SW480 (cell line): ENCODE data around the gene OPRM1.

Source experiments
- DNase-seq: peaks from one replicate; pipeline ENCODE4 v3.0.0-alpha.2; 2016; ENCODE audit warnings: low spot score

Gene OPRM1

DNA sequence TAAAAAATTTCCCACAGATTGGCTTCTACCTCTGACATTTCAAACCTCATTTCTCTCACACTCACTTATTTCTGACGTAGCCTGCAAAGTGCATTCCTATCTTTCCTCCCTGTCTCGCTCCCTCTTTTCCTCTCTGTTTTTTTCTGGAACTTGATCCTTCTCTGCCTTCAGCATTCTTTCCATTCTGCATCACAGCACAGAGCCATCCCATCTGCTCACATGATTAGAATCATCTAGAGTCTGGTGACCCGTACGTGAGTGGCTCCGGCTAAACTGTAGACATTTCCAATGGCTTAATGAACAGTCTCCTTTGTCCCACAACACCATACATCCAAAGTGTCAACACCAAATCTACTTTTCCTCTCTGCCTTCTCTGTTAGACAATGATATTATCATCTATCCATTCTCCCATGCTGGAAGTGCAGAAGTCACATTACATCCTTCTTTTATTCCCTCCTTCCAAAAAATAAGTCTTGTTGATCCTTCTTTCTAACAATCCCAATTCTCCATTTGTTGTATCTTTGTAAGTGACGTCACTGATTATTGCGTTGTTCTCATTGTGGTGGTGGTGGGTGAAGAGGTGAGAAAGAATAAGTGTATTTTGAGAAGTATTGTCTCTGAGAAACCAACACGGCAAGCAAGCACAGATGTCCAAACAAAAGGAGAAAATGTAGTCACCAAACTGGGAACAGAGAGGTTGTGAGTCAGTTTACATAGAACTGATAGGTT is 41.6 kb downstream of the OPRM1 start:
- DNase-seq: no peak

DNA sequence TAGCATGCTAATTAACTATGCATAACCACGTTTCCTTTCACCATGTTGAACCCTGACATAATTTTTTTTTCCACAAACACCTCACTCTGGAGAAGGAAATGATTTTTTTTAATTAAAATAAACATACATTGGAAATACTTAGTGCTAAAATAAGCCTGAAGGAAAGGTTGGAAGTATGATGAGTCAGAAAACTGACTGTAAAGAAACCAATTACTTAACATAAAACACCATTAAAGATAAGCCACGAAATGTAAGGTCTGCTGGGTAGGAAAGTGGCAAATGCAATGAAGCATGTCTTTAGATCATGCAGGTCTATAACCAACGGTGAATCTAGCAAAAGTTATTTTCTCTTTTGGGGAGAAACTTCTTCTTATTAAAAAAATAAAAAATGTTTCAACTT is 47.5 kb downstream of the OPRM1 start:
- no peak for DNase-seq

DNA sequence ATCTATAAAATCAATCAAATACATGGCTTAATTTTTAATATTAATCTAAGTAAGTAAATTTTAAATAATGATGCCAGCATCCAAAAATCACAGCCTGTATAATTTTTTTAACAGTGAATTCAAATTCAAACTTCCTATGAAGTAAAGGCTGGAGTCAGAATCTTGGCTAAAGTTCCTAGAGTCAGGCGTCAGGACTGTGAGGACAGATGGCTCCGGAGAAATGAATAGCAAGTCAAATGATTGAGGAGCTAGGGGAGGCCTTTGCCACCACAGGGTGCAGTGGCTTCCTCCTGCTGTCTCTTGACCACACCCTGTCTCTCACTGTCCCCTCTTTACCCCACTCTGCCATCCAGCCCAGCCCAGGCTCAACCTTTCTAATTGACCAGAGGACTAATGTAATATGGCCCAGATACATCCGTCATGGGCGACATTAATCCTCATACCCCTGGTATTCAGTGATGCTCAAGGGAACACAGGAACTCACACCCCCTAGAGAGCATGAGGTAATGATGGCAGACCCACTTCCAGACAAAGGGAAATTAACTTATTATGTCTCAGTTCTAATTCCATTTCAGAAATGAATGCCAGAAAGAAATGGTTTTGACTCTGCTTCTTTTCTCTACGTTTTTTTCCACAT is 53.4 kb downstream of the OPRM1 start:
- no peak for DNase-seq

DNA sequence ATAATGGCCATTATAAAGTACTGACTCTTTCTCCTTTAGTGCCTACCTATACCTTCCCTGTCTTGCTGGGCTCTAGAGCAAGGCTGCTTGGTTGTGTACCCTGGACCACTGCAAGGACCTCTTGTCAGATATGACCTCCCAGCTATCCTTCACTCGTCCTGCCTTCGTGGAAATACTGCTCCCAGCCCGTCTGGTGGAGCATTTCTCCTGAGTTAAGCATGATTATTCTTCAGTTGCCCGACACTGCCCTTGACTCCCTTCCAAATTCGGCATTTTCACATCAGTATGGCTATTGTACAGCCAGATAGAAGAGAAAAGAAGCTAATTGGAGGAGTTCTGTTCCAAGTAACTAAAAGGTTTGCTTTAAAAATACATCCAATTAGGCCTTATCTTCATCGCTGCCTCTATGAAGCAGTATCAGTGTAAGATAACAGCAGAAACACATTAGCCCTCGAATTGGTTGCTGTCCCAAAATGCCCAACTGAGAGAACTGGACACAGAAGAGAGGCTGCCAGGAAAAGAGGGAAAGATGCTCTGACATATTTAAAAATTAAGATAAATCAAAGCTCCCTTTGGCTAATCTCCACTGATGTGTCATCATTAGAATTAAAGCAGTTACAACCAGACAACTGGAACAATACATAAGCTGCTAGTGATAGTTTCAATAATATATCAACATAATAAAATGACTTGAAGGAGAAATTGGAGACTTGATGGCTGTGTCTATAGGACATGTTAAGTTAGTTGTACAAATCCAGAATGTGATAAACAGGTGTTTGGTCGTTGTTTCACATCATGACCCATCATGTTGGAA is 54.4 kb downstream of the OPRM1 start:
- no peak for DNase-seq

DNA sequence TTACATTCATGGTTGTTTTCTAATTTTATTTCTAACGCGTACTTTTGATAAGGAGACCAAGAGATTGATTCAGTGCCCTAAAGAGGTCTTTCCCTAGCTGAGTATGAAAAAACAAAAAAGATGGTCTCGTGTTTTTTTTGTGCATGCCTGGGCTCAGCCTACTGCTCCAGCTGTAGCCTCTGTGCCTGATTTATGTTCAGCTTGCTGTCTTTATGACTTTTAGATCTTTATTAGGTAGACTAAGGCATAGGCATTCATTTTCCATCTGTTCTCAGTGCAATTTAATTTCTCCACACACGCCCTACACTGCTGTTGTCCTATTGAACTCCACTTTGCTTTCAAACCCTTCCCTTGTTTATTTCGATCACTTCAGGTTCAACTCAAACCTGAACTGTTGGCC is 56.5 kb downstream of the OPRM1 start:
- DNase-seq: no peak

DNA sequence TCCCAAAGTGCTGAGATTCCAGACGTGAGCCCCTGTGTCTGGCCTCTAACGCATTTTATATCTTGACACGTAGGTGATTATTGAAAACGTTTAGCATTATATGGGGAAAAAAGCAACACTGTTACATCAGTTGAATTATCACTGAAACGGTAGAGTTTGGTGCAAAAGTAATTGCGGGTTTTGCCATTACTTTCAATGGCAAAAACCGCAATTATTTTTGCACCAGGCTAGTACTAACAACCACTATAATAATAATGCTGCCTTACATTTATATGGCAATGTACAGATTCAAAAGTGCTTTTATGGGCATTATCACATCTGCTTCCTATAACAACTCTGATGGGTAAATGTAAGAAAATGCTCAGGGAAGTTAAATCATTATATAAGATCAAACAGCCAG is 57.3 kb downstream of the OPRM1 start:
- DNase-seq: no peak

DNA sequence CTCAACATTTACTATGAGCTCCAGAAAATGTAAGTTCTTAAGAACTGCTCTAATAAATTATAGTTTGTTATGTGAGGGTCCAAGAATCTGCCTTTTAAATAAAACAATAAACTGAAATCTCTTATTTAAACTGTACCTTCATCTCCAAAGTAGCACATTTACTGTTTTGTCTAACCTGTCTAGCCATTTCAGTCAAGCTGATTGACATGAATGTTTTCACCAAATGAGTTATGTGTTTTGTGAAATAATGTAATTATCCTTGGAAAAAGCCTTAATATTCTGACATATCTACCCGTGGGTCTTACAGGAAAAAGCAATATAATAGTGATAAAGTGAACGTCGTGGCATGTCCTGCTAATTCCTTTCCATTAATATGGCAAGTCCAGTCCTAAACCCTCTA is 57.8 kb downstream of the OPRM1 start:
- no peak for DNase-seq

DNA sequence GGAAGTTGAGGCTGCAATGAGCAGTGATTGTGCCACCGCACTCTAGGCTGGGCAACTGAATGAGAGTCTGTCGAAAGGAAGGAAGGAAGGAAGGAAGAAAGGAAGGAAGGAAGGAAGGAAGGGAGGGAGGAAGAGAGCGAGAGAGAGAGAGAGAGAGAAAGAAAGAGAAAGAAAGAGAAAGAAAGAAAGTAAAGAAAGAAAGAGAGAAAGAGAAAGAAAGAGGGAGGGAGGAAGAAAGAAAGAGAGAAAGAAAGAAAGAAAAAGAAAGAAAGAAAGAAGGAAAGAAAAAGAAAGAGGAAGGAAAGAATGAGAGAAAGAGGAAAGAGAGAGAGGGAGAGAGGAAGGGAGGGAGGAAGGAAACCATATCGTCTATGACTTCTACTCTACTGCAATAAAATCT is 60.2 kb downstream of the OPRM1 start:
- no peak for DNase-seq

DNA sequence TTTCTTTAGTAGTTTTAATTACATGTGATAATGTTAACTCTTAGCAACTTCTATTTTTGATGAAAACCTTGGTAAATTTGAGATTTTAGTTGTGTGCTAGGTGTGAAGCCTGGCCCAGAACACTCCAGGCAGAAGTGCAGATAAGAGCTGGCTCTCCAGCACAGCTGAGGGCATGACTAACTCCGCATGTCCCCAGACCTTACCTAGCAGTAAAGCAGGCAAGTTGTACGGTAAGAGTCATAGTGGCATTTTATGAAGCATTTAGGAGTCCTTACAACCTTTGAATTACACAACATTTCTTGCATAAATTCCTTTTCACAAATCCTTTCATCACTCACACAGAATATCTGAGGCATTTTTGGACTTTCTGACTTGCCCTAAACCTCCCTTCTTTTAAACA is 67.2 kb downstream of the OPRM1 start:
- no peak for DNase-seq

DNA sequence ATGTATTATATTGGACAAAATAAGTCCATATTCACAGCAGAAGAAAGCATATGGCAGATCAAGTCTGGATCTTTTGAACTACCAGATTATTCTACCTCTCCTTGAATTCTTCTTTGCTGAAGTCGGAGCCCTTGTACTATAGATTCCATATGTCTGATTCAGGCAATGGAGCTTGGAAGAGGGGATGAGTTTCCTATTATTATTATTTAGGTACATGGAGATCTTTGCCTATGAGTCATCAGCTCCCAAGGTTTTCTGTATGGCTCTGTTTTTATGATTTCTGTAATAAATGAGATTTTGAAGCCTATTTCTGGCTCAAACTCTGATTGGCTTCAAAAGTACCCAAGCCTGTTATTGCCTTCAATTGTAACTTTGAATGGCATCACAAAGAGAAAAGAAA is 72.0 kb downstream of the OPRM1 start:
- no peak for DNase-seq

DNA sequence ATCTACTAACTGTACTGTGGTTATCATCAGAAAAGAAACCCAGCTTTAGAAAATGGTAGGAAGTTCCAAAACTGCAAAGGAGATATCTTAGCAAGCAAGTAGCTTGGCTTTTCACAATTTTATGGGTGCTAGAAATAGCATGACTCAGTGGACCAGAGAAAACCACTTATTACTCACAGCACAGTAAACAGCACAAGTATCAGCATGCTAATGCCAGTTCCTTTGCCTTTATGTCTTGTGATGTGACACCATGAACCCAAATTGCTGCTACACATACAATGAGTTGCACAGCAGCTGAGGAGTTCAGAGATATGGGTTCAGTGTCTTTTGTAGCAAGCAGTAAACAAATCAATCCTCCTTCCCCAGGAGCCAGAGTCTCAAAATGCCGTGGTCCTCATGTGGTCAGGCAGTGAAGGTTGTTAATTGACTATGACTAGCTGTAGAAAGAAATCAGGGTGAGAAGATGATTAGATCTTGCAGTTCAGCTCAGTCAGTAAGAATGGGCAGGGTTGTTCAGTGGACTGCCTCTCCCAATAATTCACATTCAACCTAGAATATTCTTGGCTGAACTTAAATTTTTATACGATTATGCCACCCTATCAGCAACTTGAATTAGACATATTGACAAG is 73.3 kb downstream of the OPRM1 start:
- no peak for DNase-seq

DNA sequence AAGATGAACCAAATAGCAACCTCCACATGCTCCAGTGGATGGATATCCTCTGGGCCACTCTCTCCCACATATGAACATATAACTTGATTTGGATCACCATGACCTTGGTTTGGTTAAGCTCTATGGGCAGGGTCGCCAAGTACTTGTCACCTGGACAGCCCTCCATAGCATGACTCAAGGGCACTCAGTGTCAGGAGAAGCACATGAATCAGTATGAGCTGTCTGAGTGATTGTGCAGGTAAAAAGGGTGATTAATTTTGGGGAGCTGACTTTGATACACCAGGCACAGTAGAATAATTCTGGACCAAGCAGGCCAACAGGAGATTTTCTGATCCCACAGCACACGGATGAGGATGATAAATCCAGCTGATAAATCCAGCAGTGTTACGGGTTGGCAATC is 74.4 kb downstream of the OPRM1 start:
- DNase-seq: no peak

DNA sequence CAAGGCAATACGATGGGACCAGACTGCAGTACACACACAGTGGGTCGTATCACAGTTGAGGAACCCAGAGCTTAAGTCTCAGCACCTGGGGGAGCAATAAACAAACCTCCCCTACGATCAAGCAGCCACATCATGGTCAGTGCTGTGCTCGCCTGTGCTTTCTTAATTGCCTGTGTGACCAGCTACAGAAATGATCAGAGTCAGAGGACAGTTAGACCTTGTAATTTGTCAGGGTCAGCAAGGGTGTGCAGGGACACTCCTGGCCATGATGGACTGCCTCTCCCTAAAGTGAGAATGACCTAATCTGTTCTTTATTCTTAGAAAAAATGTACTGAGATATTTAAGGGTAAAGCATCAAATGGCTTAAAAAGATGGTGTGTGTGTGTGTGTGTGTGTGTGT is 78.4 kb downstream of the OPRM1 start:
- no peak for DNase-seq

DNA sequence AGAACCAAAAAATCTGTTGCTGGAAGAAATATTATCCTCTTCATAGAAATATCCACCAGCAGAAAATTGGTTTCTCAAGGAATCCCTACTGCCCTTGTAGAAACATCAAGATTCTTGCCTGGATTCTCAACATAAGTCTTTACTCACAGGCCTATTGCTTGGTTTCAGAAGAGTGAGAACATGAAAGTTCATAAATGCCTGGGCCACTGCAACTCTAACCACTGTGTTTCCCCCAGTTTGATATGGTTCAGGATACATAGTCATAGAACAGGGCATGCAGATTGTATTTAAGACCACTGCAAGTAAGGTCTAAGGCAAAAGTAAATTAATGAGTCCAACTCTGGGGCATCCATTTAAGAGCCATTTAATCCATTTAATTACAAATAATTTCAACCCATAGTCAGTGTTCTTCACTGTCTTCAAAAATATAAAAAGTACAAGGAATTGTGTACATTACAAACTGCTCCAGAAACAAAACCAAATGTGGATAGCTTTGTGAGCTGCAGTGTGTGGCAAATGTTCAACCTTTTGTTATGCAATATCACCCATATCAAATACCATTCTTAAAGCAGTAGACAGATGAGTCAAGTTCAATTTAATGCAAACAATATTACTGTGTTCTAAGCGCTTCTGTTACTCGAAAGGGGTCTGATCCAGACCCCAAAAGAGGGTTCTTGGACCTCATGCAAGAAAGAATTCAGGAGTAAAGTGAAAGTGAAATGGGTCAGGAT is 83.3 kb downstream of the OPRM1 start:
- DNase-seq: no peak

DNA sequence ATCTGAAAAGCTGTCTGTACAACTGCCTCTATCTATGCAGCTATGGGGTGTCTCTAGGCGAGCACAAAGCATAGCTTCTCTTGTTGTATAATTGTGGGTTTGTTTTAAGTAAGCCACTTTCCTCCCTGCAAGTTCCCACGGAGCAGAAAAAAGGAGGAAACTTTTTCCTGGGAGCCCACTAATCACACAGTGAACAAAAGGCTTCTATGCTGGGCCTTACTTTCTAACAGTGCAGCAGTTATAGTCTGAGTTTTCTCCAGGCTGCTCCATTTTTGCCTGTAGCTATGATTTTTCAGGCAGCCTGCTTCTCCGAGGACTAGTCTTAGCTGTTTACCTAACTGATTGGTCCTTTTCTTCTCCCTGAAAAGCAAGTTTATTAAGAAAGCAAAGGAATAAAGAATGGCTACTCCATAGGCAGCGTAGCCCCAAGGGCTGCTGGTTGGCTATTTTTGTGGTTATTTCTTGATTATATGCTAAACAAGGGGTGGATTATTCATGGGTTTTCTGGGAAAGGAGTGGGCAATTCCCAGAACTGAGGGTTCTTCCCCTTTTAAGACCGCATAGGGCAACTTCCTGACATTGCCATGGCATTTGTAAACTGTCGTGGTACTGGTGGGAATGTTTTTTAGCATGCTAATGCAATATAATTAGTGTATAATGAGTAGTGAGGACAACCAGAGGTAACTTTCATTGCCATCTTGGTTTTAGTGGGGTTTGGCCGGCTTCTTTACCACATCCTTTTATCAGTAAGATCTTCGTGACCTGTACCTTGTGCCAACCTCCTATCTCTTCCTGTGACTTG is 84.3 kb downstream of the OPRM1 start:
- DNase-seq: no peak

DNA sequence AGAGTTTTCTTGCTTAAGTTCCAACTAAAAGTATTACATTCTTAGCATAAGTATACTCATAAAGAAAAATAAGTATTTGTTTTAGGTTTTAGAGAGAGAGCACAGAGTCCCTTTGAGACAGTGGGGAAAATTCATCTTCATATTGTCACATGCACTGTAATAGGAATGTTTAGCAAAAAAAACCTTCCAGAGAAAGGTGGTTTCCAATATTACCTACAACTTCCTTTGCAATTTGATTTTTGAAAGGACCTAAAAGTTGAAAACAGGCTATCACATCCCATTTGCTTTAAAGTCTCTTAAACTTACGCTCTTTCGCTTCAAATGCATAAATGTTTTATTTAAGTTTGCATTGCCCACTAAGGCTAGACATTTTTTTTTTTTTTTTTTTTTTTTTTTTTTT is 86.4 kb downstream of the OPRM1 start:
- DNase-seq: no peak

DNA sequence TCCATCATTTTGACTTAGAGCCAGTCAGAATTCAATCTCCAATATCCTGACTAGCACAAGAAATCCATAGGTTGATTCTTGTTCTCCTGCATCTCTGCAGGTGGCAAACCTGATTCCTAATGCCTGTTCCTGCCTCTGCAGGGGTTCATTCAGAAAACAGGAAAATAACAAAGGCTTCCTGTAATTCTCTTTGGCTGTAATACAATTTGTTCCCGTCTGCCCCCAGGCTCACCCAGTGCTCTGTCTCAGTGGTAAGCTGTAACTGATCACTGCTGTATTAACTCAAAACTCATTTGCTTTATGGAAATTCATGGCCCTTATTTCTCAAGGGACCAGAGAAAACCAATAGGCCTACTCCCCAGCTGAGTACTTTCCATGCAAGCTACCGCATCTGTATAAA is 88.6 kb downstream of the OPRM1 start:
- DNase-seq: no peak

DNA sequence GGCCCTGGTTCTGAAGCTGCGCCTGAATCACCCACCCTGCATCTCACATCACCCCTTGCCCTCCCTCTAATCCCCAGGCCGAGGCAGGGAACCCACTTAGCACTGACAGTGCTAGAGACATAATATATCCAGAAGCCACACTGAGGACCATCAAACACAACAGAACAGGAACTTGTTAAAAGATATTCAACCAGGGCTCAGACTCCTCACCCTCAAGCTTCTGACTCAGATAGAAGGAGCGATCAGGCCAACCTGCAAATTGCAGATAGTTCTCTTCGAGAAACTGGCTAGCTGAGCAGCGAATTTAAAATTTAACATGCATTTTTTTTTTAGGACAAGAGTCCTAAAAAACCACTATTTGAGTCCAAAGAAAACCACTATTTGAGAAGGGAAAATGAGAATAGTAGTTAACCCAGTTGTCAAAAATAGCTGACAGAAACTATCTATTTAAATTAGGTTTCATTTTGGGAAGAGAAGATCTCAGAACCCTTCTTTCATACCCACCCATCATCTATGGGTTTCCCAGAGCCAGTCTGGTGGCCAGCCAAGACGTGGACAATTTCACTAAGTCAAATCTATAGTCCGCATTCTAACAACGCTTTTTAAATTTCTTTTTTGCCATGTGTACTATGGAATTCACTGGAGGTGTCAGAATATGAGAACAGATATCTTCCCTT is 95.6 kb downstream of the OPRM1 start:
- no peak for DNase-seq

DNA sequence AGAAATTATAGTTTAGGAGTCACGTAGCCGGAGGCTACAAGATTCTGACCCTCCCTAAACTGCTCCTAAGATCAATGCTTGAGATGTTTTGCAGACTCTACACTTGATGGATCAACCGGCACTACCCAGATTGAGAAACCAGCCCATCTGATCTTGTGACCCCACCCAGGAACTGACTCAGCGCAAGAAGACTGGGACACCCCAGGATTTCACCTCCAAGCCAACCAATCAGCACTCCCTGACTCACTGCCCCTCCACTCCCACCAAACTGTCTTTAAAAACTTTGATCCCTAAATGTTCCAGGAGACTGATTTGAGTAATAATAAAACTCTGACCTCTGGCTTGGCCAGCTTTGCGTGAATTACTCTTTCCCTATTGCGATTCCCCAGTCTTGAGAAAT is 99.8 kb downstream of the OPRM1 start:
- DNase-seq: no peak

DNA sequence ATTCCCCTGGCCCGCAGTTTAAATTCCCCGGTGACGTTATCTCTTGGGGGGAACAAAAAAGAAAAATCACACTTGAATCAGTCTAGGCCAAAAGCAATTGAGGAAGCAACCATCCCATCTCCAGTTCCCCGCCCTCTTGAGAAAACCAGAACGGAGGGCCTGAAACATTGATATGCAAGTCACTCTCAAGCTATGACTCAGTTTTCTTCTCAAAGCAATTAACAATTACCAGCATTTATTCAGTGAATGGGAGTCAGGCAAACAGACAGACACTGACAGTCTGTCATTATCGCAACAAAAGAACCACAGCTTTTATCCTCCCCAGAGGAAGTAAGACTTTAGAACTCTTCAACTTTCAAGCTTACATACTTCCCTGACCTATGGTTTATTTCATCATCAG is 100.9 kb downstream of the OPRM1 start:
- no peak for DNase-seq

DNA sequence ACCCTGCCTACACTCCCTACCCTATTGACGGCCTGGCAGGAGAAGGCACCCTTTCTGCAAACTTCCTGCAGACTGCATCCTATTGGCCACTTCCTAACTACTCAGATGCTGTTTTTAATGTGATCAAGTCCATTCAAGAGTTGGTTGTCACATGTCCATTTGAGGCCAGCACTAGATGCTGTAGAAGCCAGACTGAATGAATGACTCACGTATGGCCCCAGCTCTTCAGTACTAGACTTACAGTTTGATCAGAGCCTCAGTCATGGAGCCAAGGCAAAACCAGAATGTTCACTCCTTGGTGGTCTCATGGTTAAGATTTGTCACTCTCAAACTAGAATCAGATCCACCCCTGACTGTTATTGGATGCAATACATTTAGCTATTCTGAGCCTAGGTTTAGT is 101.7 kb downstream of the OPRM1 start:
- DNase-seq: no peak
